ENCODE data around the gene NDUFS5.
"Not testable (repeated sequence)": the region's sequence is repeated elsewhere in the genome, so short reads cannot be mapped to it uniquely, and the experiment has no call there.

Gene NDUFS5

DNA sequence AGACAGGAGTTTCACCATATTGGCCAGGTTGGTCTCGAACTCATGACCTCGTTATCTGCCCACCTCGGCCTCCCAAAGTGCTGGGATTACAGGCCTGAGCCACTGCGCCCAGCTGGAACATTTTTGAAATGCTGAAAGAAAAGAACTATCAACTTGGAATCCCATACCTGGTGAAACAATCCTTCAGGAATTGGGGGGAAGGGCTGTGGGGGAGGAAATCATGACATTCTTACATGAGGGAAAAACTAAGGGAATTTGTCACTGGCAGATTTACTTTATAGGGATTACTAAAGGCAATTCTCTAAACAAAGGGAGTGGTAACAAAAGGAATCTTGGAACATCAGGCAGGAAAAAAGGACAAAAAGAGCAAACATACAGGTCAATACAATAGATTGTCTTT lies 25.8 kb downstream of the NDUFS5 start (continued):
- TF ChIP-seq, protein P1, sequence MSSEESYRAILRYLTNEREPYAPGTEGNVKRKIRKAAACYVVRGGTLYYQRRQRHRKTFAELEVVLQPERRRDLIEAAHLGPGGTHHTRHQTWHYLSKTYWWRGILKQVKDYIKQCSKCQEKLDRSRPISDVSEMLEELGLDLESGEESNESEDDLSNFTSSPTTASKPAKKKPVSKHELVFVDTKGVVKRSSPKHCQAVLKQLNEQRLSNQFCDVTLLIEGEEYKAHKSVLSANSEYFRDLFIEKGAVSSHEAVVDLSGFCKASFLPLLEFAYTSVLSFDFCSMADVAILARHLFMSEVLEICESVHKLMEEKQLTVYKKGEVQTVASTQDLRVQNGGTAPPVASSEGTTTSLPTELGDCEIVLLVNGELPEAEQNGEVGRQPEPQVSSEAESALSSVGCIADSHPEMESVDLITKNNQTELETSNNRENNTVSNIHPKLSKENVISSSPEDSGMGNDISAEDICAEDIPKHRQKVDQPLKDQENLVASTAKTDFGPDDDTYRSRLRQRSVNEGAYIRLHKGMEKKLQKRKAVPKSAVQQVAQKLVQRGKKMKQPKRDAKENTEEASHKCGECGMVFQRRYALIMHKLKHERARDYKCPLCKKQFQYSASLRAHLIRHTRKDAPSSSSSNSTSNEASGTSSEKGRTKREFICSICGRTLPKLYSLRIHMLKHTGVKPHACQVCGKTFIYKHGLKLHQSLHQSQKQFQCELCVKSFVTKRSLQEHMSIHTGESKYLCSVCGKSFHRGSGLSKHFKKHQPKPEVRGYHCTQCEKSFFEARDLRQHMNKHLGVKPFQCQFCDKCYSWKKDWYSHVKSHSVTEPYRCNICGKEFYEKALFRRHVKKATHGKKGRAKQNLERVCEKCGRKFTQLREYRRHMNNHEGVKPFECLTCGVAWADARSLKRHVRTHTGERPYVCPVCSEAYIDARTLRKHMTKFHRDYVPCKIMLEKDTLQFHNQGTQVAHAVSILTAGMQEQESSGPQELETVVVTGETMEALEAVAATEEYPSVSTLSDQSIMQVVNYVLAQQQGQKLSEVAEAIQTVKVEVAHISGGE (tag by site-specific recombination; conservative IDR thresholded peaks at IDR 0.05; ENCODE audit: low read depth) = no peak
- TF ChIP-seq ZNF146 (tag by site-specific recombination; IDR thresholded peaks at IDR 0.05) (no peak), ZNF629 (tag by site-specific recombination; IDR thresholded peaks at IDR 0.05) (no peak), ZNF114 (tag by site-specific recombination; IDR thresholded peaks at IDR 0.05) (no peak), ZNF610 (tag by site-specific recombination; IDR thresholded peaks at IDR 0.05; ENCODE audit: borderline replicate concordance) (no peak), ZBTB7A (tag by site-specific recombination; IDR thresholded peaks at IDR 0.05; ENCODE audit: low read depth) (no peak)
- TF ChIP-seq, protein P2, sequence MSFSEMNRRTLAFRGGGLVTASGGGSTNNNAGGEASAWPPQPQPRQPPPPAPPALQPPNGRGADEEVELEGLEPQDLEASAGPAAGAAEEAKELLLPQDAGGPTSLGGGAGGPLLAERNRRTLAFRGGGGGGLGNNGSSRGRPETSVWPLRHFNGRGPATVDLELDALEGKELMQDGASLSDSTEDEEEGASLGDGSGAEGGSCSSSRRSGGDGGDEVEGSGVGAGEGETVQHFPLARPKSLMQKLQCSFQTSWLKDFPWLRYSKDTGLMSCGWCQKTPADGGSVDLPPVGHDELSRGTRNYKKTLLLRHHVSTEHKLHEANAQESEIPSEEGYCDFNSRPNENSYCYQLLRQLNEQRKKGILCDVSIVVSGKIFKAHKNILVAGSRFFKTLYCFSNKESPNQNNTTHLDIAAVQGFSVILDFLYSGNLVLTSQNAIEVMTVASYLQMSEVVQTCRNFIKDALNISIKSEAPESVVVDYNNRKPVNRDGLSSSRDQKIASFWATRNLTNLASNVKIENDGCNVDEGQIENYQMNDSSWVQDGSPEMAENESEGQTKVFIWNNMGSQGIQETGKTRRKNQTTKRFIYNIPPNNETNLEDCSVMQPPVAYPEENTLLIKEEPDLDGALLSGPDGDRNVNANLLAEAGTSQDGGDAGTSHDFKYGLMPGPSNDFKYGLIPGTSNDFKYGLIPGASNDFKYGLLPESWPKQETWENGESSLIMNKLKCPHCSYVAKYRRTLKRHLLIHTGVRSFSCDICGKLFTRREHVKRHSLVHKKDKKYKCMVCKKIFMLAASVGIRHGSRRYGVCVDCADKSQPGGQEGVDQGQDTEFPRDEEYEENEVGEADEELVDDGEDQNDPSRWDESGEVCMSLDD (tag by site-specific recombination; IDR thresholded peaks at IDR 0.05) = no peak
- TF ChIP-seq, protein P3, sequence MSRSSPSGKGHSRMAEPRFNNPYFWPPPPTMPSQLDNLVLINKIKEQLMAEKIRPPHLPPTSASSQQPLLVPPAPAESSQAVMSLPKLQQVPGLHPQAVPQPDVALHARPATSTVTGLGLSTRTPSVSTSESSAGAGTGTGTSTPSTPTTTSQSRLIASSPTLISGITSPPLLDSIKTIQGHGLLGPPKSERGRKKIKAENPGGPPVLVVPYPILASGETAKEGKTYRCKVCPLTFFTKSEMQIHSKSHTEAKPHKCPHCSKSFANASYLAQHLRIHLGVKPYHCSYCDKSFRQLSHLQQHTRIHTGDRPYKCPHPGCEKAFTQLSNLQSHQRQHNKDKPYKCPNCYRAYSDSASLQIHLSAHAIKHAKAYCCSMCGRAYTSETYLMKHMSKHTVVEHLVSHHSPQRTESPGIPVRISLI (tag by site-specific recombination; IDR thresholded peaks at IDR 0.05) = no peak

DNA sequence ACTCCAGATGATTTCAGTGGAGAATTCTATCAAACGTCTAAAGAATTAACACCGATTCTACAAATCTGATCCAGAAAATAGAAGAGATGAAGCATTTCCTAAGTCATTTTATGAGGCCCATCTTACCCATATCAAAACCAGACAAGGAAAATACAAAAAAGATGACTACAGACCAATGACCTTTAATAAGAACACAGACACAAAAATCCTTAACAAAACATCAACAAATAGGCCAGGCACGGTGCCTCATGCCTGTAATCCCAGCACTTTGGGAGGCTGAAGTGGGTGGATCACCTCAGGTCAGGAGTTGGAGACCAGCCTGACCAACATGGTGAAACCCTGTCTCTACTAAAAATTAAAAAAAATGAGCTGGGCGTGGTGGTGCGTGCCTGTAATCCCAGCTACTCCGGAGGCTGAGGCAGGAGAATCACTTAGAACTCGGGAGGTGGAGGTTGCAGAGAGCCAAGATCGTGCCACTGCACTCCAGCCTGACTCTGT lies 29.1 kb downstream of the NDUFS5 start:
- H3K36me3 ChIP-seq (ENCODE audit: control insufficient read depth in 2 of 2, insufficient read depth in 1 of 2, low read length in 2 of 2); POLR2A ChIA-PET; H3K27ac ChIP-seq (ENCODE audit: extremely low read depth, low read depth, low read length); H3K9me3 ChIP-seq (ENCODE audit: control insufficient read depth, insufficient read depth, low read depth, low read length); H3K4me1 ChIP-seq (ENCODE audit: control insufficient read depth, insufficient read depth, low read length); H3K4me3 ChIP-seq (ENCODE audit: low read depth, low read length); CTCF ChIA-PET: not testable (repeated sequence)

DNA sequence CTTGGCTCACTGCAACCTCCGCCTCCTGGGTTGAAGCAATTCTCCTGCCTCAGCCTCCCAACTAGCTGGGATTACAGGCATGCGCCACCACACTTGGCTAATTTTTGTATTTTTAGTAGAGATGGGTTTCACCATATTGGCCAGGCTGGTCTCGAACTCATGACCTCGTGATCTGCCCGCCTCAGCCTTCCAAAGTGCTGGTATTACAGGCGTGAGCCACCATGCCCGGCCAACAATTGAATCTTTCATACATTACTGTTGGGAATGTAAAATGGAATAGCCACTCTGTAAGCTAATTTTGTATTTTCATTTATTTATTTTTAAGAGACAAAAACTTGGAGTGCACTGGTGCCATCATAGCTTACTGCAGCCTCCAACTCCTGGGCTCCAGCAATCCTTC lies 35.4 kb downstream of the NDUFS5 start:
- H3K36me3 ChIP-seq (ENCODE audit: control insufficient read depth in 2 of 2, insufficient read depth in 1 of 2, low read length in 2 of 2); H3K27ac ChIP-seq (ENCODE audit: extremely low read depth, low read depth, low read length); H3K9me3 ChIP-seq (ENCODE audit: control insufficient read depth, insufficient read depth, low read depth, low read length); H3K4me1 ChIP-seq (ENCODE audit: control insufficient read depth, insufficient read depth, low read length); H3K4me3 ChIP-seq (ENCODE audit: low read depth, low read length); POLR2A ChIA-PET: not testable (repeated sequence)
- CTCF ChIA-PET = interaction anchor here (0.5 kb wide), 1 partner anchor 189 kb away, joined by 3 read pairs; no protein-coding TSS in a partner anchor

DNA sequence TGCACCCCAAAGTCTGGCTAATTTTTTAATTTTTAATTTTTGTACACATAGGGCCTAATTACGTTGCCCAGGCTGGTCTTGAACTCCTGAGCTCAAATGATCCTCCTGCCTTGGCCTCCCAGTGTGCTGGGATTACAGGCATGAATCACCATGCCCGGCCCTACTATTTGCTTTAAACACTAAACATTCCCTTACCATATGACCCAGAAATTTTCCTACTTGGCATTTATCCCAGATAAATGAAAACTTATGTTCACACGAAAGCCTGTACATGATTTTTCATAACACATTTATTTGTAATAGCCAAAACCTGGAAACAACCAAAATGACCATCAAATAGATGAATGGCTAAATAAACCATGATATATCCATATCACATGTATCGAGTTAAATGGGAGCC lies 35.8 kb downstream of the NDUFS5 start:
- TF ChIP-seq ZNF768 (tag by site-specific recombination; IDR thresholded peaks at IDR 0.05) (no peak), ZNF19 (tag by site-specific recombination; IDR thresholded peaks at IDR 0.05; ENCODE audit: low read depth) (no peak)
- TF ChIP-seq, protein P3 (tag by site-specific recombination; IDR thresholded peaks at IDR 0.05) = no peak
- H3K9me3 ChIP-seq (ENCODE audit: control insufficient read depth, insufficient read depth, low read depth, low read length) = no peaks in the 10 kb centered on the region
- ChIA-PET CTCF (interaction anchor here (0.5 kb wide), 1 partner anchor 189 kb away, joined by 3 read pairs; no protein-coding TSS in a partner anchor), POLR2A (no interaction called here)
- H3K36me3 ChIP-seq (ENCODE audit: control insufficient read depth in 2 of 2, insufficient read depth in 1 of 2, low read length in 2 of 2) = no peaks in the 10 kb centered on the region
- no peak overlapping the region for H3K27ac ChIP-seq (ENCODE audit: extremely low read depth, low read depth, low read length)
- H3K4me3 ChIP-seq (ENCODE audit: low read depth, low read length) = no peak overlapping the region
- H3K4me1 ChIP-seq (ENCODE audit: control insufficient read depth, insufficient read depth, low read length) = no peaks in the 10 kb centered on the region
